GM18526 (cell line): ENCODE data around the gene FXYD5.

Source experiments
- POLR2A ChIP-seq: IDR thresholded peaks from 3 replicates; pipeline ENCODE4 v1.6.1; 2011; ENCODE audit not compliant: insufficient read length; ENCODE audit errors: extremely low read depth

The FXYD5 gene

GRCh38 chr19:35219008-35219407 is 64.5 kb downstream of the FXYD5 start:
- TF ChIP-seq POLR2A = no peak
